ENCODE data around the gene NR5A2.

Gene NR5A2

DNA sequence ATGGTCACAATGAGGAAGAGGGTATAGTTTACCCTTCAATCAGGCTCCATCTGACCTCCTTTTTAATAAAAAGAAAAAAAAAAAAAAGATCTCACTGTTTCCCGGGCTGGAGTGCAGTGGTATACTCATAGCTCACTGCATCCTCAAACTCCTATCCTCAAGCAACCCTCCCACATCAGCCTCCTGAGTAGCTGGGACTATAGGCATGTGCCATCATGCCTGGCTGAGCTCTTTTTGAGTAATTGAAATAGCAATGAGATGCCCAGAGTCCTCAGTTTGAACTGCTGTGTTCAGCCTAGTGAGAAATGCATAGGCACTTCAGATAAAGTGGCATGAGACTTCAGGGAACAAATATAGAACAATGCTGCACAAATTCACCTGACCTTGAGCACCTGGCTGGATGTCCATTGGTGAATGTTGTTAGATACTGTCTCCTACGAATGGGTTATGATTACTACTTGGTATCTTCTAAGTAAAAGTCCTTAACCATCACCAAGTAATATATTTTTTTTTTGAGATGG is 67.6 kb downstream of the NR5A2 start:
- Histone ChIP-seq H3K4me1 (no peaks in the 10 kb centered on the region), H3K9me3 (ENCODE audit: control insufficient read depth, low read length) (no peaks in the 10 kb centered on the region), H3K4me2 (ENCODE audit: low read length) (no peak overlapping the region), H3K4me3 (ENCODE audit: low read depth, low read length) (no peak overlapping the region), H2AFZ (no peak overlapping the region), H3K27ac (no peak overlapping the region), H3K27me3 (ENCODE audit: control insufficient read depth, insufficient read depth, low read length) (no peaks in the 10 kb centered on the region), H3K36me3 (ENCODE audit: control insufficient read depth, insufficient read depth, low read length) (no peaks in the 10 kb centered on the region), H3K9ac (no peak overlapping the region), H3K79me2 (no peaks in the 10 kb centered on the region)
- TF ChIP-seq, protein P1, sequence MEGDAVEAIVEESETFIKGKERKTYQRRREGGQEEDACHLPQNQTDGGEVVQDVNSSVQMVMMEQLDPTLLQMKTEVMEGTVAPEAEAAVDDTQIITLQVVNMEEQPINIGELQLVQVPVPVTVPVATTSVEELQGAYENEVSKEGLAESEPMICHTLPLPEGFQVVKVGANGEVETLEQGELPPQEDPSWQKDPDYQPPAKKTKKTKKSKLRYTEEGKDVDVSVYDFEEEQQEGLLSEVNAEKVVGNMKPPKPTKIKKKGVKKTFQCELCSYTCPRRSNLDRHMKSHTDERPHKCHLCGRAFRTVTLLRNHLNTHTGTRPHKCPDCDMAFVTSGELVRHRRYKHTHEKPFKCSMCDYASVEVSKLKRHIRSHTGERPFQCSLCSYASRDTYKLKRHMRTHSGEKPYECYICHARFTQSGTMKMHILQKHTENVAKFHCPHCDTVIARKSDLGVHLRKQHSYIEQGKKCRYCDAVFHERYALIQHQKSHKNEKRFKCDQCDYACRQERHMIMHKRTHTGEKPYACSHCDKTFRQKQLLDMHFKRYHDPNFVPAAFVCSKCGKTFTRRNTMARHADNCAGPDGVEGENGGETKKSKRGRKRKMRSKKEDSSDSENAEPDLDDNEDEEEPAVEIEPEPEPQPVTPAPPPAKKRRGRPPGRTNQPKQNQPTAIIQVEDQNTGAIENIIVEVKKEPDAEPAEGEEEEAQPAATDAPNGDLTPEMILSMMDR (IDR thresholded peaks at IDR 0.05): no peak

DNA sequence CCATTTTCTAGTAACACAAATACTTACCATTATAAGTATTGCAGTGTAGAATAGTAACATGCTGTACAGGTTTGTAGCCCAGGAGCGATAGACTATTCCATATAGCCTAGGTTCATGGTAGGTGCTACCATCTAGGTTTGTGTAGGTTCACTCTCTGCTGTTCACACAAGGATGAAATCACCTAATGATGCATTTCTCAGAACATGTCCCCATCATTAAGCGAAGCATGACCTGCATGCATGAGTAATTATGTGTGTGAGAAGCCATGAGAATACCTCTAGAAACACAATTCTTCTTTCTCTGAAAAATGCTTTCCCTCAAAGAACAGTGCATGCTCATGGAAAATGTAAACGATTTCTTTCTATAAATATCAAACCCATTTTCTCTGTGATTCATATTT is 69.3 kb downstream of the NR5A2 start:
- TF ChIP-seq, protein P1 (IDR thresholded peaks at IDR 0.05): no peak
- no peak overlapping the region for H3K4me3 ChIP-seq (ENCODE audit: low read depth, low read length)
- H2AFZ ChIP-seq: no peak overlapping the region

DNA sequence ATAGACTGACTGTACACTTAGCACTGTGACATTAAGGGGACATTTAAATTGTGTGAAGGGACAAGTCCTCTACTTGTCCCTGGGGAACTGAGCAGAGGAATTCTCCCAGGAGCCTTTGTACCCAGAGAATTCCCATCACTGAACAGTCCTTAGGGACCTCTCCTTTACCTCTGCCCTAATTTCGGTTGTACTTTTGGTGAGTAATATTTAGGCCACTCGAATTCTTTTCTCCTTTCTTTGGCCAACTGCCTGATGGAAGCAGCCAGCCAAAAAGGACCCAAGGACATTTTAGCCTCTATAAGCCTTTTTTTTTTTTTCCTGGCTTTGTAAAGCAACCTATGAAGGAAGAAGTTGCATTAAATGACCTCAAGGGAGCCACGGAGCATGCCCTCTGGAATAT is 71.5 kb downstream of the NR5A2 start:
- H3K27ac ChIP-seq: no peak overlapping the region
- H3K27me3 ChIP-seq (ENCODE audit: control insufficient read depth, insufficient read depth, low read length): no peaks in the 10 kb centered on the region
- TF ChIP-seq, protein P1 (IDR thresholded peaks at IDR 0.05): no peak
- H3K79me2 ChIP-seq: no peaks in the 10 kb centered on the region
- H3K9me3 ChIP-seq (ENCODE audit: control insufficient read depth, low read length): no peaks in the 10 kb centered on the region
- H3K4me2 ChIP-seq (ENCODE audit: low read length): no peak overlapping the region
- H3K36me3 ChIP-seq (ENCODE audit: control insufficient read depth, insufficient read depth, low read length): no peaks in the 10 kb centered on the region
- H3K4me1 ChIP-seq: no peaks in the 10 kb centered on the region
- no peak overlapping the region for H2AFZ ChIP-seq
- H3K4me3 ChIP-seq (ENCODE audit: low read depth, low read length): no peak overlapping the region
- no peak overlapping the region for H3K9ac ChIP-seq

More for the DNA sequence above, 69.3 kb downstream of the NR5A2 start:
- H3K4me2 ChIP-seq (ENCODE audit: low read length): no peak overlapping the region
- no peaks in the 10 kb centered on the region for H3K9me3 ChIP-seq (ENCODE audit: control insufficient read depth, low read length)
- no peak overlapping the region for H3K9ac ChIP-seq
- no peaks in the 10 kb centered on the region for H3K4me1 ChIP-seq
- no peaks in the 10 kb centered on the region for H3K79me2 ChIP-seq
- H3K27ac ChIP-seq: no peak overlapping the region
- no peaks in the 10 kb centered on the region for H3K36me3 ChIP-seq (ENCODE audit: control insufficient read depth, insufficient read depth, low read length)
- H3K27me3 ChIP-seq (ENCODE audit: control insufficient read depth, insufficient read depth, low read length): no peaks in the 10 kb centered on the region

DNA sequence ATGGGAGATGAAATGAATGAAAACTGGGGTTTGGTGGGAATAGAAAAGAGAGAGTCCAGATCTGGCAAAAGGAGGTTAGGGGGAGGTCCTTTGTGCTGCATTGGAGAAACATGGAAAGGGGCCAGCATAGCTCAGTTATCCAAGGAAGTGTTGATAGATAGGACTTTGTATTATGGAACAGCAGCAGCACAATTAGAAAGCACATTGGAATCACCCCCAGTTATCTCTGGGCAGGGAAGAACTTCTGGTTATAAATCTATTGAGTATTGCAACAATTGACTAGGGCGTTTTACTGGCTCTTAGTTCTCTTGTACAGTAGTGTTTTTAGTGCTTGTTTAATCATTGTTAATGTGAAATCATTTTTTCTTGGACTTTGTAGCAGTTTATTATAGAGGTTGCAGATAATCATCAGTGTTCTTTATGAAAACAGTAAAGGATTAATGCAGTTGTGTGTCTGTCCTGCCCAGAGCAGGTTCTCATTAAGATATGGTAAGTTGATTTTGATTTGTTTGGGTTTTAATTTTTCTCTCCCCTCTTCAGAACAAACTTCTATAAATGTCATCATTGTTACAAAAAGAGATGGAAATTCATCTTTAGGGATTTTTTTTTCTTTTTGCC is 76.6 kb downstream of the NR5A2 start:
- H3K4me2 ChIP-seq (ENCODE audit: low read length): no peak overlapping the region
- H3K9me3 ChIP-seq (ENCODE audit: control insufficient read depth, low read length): no peaks in the 10 kb centered on the region
- H3K36me3 ChIP-seq (ENCODE audit: control insufficient read depth, insufficient read depth, low read length): no peaks in the 10 kb centered on the region
- H3K27me3 ChIP-seq (ENCODE audit: control insufficient read depth, insufficient read depth, low read length): no peaks in the 10 kb centered on the region
- no peaks in the 10 kb centered on the region for H3K79me2 ChIP-seq
- TF ChIP-seq, protein P1 (IDR thresholded peaks at IDR 0.05): no peak
- no peak overlapping the region for H3K27ac ChIP-seq
- H2AFZ ChIP-seq: no peak overlapping the region
- H3K4me3 ChIP-seq (ENCODE audit: low read depth, low read length): no peak overlapping the region
- H3K9ac ChIP-seq: no peak overlapping the region
- no peaks in the 10 kb centered on the region for H3K4me1 ChIP-seq

DNA sequence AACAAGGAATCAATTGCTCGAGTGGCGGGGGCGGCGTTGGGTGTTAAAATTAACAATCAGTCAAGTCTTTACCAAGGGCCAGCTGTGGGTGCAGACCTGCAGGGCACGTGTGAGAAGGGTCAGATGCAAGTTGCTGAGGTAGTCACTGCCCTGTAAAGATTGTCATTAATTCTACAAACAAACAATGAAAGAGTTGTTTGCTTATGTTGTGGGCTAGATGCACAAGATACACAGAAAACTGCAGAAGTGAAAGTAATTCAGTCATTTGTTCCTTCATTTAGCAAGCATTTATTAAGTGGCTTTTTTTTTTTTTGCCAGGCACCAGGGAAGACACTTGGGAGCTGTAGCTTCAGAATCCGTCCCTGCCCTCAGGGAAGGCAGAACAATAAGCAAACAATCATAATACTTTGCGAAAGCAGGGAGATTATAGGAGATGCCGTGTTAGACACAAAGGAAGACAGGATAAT is 79.5 kb downstream of the NR5A2 start:
- H3K9ac ChIP-seq: no peak overlapping the region

More for the DNA sequence above, 79.5 kb downstream of the NR5A2 start:
- no peak overlapping the region for H3K4me2 ChIP-seq (ENCODE audit: low read length)
- H3K4me1 ChIP-seq: no peaks in the 10 kb centered on the region
- H2AFZ ChIP-seq: no peak overlapping the region
- no peaks in the 10 kb centered on the region for H3K79me2 ChIP-seq
- no peaks in the 10 kb centered on the region for H3K36me3 ChIP-seq (ENCODE audit: control insufficient read depth, insufficient read depth, low read length)
- H3K27ac ChIP-seq: no peak overlapping the region
- TF ChIP-seq, protein P1 (IDR thresholded peaks at IDR 0.05): no peak
- no peaks in the 10 kb centered on the region for H3K9me3 ChIP-seq (ENCODE audit: control insufficient read depth, low read length)
- H3K27me3 ChIP-seq (ENCODE audit: control insufficient read depth, insufficient read depth, low read length): no peaks in the 10 kb centered on the region
- no peak overlapping the region for H3K4me3 ChIP-seq (ENCODE audit: low read depth, low read length)

Measured in parathyroid adenoma (tissue), 2 donors.